ENCODE results near the gene MCRIP1.

MCRIP1 gene

GRCh38 chr17:81809556-81809998, 23.5 kb downstream of the MCRIP1 start:
- DNase-seq (ENCODE audit: extremely low read depth, low read depth), result no peak

GRCh38 chr17:81808778-81809555, 24.1 kb downstream of the MCRIP1 start:
- no peak; the same call in 1 of the 2 replicates for TF ChIP-seq CTCF (IDR thresholded peaks at IDR 0.05; ENCODE audit: low read depth, low read length)
- no peak for DNase-seq (ENCODE audit: extremely low read depth, low read depth)

More at GRCh38 chr17:81809556-81809998, 23.5 kb downstream of the MCRIP1 start:
- TF ChIP-seq CTCF (IDR thresholded peaks at IDR 0.05; ENCODE audit: low read depth, low read length), result no peak

- TF ChIP-seq CTCF (IDR thresholded peaks at IDR 0.05; ENCODE audit: low read depth, low read length), result no peak
- no peak for DNase-seq (ENCODE audit: extremely low read depth, low read depth)
Observed at GRCh38 chr17:81807839-81808238, 25.3 kb downstream of the MCRIP1 start.

GRCh38 chr17:81807210-81807719, 25.8 kb downstream of the MCRIP1 start:
- TF ChIP-seq CTCF (IDR thresholded peaks at IDR 0.05; ENCODE audit: low read depth, low read length), result no peak

GRCh38 chr17:81806461-81807209, 26.5 kb downstream of the MCRIP1 start:
- TF ChIP-seq CTCF (IDR thresholded peaks at IDR 0.05; ENCODE audit: low read depth, low read length), result no peak
- no peak for DNase-seq (ENCODE audit: extremely low read depth, low read depth)

More at GRCh38 chr17:81807210-81807719, 25.8 kb downstream of the MCRIP1 start:
- DNase-seq (ENCODE audit: extremely low read depth, low read depth), result no peak

GRCh38 chr17:81805707-81806460, 27.2 kb downstream of the MCRIP1 start:
- no peak for DNase-seq (ENCODE audit: extremely low read depth, low read depth)

More at GRCh38 chr17:81805707-81806460, 27.2 kb downstream of the MCRIP1 start:
- no peak for TF ChIP-seq CTCF (IDR thresholded peaks at IDR 0.05; ENCODE audit: low read depth, low read length)
